Measurements from ENCODE around the gene SCFD2.
"Not testable (repeated sequence)": the region's sequence is repeated elsewhere in the genome, so short reads cannot be mapped to it uniquely, and the experiment has no call there.

Gene SCFD2

DNA sequence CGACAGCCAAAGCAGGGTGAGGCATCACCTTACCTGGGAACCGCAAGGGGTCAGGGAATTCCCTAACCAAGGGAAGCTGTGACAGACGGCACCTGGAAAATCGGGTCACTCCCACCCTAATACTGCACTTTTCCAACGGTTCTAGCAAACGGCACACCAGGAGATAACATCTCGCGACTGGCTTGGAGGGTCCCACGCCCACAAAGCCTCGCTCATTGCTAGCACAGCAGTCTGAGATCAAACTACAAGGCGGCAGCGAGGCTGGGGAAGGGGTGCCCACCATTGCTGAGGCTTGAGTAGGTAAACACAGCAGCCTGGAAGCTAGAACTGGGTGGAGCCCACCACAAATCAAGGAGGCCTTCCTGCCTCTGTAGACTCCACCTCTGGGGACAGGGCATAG is 25.7 kb downstream of the SCFD2 start:
- DNase-seq: not testable (repeated sequence)

- DNase-seq: not testable (repeated sequence)
These were observed 30.9 kb downstream of the SCFD2 start for GRCh38 chr4:53334916-53335315.

- no peak for DNase-seq
These were observed 39.3 kb downstream of the SCFD2 start for GRCh38 chr4:53326535-53326934.

DNA sequence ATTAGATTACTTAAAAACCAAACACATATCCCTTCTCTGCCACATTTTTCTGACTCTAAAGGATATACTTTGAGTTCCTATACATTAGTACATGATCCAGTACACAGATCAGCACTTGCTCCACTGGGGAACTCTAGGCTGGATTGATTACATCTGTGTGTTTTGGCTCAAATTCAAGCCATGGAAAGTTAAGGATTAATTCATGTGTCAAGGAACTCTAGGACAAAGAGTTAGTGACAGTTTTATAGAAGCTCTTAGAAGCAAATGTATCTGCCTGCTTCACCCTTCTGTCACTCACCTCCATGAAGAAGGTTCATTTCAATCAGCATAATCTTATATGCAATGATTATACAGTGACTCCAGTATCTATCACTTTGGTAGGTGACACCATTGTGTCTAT is 43.2 kb downstream of the SCFD2 start:
- no peak for DNase-seq

GRCh38 chr4:53321984-53322289 is 43.9 kb downstream of the SCFD2 start:
- DNase-seq: no peak

DNA sequence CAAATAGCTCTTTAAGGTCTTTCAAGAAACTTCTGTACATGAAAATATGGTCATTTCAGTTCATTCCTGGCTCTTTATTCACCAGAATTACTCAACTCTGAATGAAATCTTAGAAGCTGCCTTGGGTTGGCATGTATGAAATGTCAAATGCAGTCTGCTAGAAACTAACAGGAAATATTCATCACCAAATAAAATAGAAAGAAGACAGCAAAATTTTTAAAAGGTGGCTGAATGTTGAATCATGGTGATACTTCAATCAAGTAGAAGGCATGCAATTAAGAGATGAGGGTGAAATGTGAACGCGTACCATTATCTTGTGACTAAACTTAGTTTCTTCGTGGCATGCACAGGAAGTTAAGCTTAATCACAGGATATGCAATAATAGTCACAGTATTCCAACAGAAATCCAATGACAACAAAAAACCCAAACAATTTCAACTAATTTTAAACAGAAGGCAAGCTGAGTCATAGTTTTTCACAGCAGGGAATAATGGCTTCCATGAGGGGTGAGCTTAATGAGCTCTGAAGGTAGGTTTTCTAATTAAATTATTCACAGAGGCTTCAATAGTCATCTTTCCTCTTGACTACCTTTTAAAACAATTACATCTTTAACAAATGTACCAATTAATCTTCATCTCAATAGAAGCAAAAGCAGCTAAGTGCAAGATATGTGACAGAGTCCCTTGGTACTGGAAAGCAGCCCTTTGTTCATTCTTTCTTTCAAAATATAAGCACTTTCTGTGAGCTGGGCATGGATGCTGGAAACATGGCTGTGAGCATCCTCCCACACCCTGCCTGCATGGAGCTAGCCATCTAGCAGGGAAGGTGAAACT is 44.5 kb downstream of the SCFD2 start:
- DNase-seq: no peak

- DNase-seq: no peak
These were observed 50.6 kb downstream of the SCFD2 start for GRCh38 chr4:53315300-53315699.

DNA sequence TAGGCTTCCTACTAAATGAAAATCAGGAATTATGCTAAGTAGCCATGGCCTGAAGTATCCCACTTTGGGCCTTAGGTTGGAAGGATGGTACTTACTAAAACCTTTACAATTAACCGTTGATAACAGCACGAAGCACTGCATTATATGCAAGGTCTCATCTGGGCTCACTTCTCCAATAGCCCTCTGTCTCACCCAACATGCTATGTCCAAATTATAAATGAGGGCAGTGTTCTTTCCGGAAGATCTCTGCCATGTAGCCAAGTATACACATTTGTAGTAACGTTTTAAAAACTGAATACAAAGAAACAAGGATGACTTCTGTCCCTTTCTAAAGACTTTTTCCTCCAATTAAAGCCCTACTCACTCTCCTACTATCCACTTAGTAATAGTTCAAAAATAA is 51.6 kb downstream of the SCFD2 start:
- DNase-seq: no peak

- DNase-seq: no peak
These were observed 52.4 kb downstream of the SCFD2 start for GRCh38 chr4:53313510-53313909.

GRCh38 chr4:53309321-53310040 is 56.4 kb downstream of the SCFD2 start:
- DNase-seq: no peak

DNA sequence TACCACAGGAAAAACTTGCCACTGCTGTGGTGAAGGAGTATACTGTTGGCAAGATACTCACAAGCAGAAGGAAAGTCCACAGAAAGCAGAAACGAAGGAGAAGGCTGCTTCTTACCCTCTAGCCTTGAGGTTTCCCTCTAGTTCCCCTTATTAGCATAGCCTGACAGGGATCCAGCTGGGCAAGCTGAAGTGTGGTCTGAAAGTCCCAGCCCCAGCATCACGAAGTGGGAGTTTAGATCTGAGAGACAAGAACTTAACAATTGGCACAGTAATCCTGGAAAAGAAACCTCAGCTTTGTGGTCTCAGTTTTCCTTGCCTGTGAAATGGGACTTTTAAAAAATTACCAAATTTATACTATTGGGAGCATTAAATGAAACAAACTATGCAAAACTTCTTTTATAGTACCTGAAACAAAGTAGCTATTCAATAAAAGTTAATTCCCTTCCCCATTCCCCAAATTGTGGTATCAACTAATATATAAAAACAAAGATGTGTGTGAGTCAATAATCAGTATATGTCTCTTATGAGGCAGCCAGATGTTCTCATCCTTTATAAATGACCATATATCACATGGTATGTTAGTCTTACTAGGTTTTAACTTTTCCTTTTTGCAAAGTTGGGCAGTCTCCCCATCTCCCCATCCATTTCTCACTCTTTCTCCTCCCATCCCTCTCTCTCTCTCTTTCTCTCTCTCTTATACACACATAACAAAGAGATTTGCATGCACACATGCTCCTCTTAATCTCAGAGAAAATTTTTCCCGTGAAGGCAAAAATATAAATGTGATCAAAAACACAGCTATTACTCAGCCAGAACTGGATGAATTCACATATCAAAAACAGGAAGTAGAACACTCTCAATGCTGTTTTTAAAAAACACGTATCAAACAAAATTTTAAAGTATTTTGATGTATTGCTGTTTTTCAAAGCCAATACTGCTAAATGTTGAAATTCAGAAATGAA is 57.8 kb downstream of the SCFD2 start:
- DNase-seq: no peak

GRCh38 chr4:53307210-53307609 is 58.7 kb downstream of the SCFD2 start:
- no peak for DNase-seq

GRCh38 chr4:53306729-53307128 is 59.1 kb downstream of the SCFD2 start:
- DNase-seq: no peak

DNA sequence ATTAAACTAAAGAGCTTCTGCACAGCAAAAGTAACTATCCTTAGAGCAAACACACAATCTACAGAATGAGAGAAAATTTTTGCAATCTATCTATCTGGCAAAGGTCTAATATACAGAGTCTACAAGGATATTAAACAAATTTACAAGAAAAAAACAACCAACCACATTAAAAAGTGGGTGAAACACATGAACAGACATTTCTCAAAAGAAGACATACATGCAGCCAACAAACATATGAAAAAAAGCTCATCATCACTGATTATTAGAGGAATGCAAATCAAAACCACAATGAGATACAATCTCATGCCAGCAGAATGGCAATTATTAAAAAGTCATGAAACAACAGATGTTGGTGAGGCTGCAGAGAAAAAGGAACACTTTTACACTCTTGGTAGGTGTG is 73.7 kb downstream of the SCFD2 start:
- not testable (repeated sequence) for DNase-seq

DNA sequence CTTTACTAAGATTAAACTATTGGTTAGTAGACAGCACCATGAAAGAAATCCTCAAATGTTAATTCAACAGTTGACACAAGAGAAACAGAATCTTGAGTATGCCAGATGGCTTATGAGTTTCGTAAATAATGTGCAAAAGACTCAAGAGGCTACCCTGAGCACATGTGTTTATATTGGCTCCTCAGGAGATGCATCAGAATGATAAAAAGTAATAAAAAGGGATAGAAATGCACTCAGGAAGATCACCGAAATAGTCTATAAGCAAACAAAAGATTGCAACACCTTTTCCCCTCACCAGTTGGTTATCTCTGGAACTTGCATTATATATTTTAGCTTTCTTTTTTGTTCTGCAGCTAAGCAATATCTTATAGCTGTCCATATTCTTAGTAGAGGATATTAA is 84.4 kb downstream of the SCFD2 start:
- DNase-seq: no peak

- DNase-seq: no peak
These were observed 85.0 kb downstream of the SCFD2 start for GRCh38 chr4:53280846-53281245.

GRCh38 chr4:53274609-53275268 is 91.1 kb downstream of the SCFD2 start:
- no peak for DNase-seq

- DNase-seq: no peak
These were observed 92.1 kb downstream of the SCFD2 start for GRCh38 chr4:53273726-53274125.

DNA sequence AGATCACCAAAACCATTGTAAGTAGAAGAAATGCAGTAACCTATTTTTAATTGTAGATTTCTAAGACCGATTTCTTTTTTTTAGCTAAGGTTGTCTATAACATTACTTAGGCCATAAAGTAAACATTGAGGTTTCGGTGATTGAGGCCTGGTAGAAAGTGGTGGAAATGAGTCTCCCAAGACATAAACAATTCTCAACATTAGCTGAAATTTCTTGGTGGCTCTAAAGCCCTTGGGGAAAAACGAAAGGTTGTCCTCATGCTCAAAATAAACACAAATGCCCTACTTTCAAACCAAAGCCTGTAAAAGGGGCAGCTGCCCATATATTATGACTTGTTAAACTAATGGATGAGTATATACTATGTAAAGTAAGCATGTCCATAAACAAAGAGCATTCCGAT is 98.8 kb downstream of the SCFD2 start:
- DNase-seq: no peak

- not testable (repeated sequence) for DNase-seq
These were observed 109.9 kb downstream of the SCFD2 start for GRCh38 chr4:53255986-53256385.

- DNase-seq: no peak
These were observed 125.3 kb downstream of the SCFD2 start for GRCh38 chr4:53240573-53240972.

DNA sequence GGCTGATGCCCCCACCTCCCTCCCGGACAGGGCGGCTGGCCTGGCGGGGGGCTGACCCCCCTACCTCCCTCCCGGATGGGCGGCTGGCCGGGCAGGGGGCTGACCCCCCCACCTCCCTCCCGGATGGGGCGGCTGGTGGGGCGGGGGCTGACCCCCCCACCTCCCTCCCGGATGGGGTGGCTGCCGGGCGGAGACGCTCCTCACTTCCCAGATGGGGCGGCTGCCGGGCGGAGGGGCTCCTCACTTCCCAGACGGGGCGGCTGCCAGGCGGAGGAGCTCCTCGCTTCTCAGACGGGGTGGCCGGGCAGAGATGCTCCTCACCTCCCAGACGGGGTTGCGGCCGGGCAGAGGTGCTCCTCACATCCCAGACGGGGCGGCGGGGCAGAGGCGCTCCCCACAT is 127.5 kb downstream of the SCFD2 start:
- not testable (repeated sequence) for DNase-seq

DNA sequence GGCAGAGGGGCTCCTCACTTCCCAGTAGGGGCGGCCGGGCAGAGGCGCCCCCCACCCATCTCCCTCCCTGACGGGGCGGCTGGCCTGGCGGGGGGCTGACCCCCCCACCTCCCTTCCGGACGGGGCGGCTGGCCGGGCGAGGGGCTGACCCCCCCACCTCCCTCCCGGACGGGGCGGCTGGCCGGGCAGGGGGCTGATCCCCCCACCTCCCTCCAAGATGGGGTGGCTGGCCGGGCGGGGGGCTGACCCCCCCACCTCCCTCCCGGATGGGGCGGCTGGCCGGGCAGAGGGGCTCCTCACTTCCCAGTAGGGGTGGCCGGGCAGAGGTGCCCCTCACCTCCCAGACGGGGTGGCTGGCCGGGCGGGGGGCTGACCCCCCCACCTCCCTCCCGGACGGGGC is 128.1 kb downstream of the SCFD2 start:
- DNase-seq: not testable (repeated sequence)

All from CD4-positive, alpha-beta T cell treated with Interleukin-15 for 1 hour (primary cell).